GM12865 (cell line): Measurements from ENCODE around the gene GBP5.

Source experiments
- DNase-seq: peaks from one replicate; pipeline ENCODE4 v3.0.0; 2010; ENCODE audit warnings: low read depth
- H3K4me3 ChIP-seq: 2 replicates; pipeline ENCODE4 v1.5.1; 2011; ENCODE audit warnings: mild to moderate bottlenecking, low read depth, low read length, control low read depth
- CTCF ChIP-seq: IDR thresholded peaks from 2 replicates; pipeline ENCODE4 v1.5.1; 2011; ENCODE audit warnings: low read length, control low read depth, low read depth, inconsistent platforms; ENCODE audit not compliant: insufficient read depth; ENCODE audit errors: missing control alignments

The GBP5 gene

GRCh38 chr1:89269277-89269676 is 3.4 kb downstream of the GBP5 start:
- no peak for TF ChIP-seq CTCF
- H3K4me3 ChIP-seq = no peak overlapping the region
- DNase-seq = no peak

- TF ChIP-seq CTCF = no peak
- DNase-seq = no peak
Measured at GRCh38 chr1:89262643-89263042, 10.0 kb downstream of the GBP5 start.

GRCh38 chr1:89261926-89262515 is 10.6 kb downstream of the GBP5 start:
- no peak overlapping the region for H3K4me3 ChIP-seq
- TF ChIP-seq CTCF = no peak
- DNase-seq = no peak

More at GRCh38 chr1:89262643-89263042, 10.0 kb downstream of the GBP5 start:
- H3K4me3 ChIP-seq = no peak overlapping the region

- H3K4me3 ChIP-seq = no peak overlapping the region
- TF ChIP-seq CTCF = no peak
- DNase-seq = no peak
Measured at GRCh38 chr1:89260566-89261255, 11.9 kb downstream of the GBP5 start.

GRCh38 chr1:89260042-89260441 is 12.6 kb downstream of the GBP5 start:
- TF ChIP-seq CTCF = no peak
- H3K4me3 ChIP-seq = no peak overlapping the region
- DNase-seq = no peak

GRCh38 chr1:89259283-89259971 is 13.2 kb downstream of the GBP5 start:
- H3K4me3 ChIP-seq = no peak overlapping the region
- DNase-seq = no peak
- no peak for TF ChIP-seq CTCF
